Upper lobe of left lung (tissue), 6 donors: ENCODE results near the gene IGBP1. TPM values are rescaled to one million over a fixed set of nuclear protein-coding genes. Genes with fewer than 3 reads are reported as not detected.
A peak's percentile ranks its signal among the peaks of the same experiment; 100 is the strongest.

Experiments used
- ATAC-seq, 2 donors: fragments of 200-7000 bp; cut with Tn5 transposase; one replicate each; pipeline ENCODE4 v1.9.1; 2022; ENCODE audit warnings: mild to moderate bottlenecking in 2 of 2, moderate library complexity in 2 of 2; ENCODE audit not compliant: low FRiP score in 2 of 2
- DNase-seq, 2 donors: peaks; one replicate each; pipeline ENCODE4 v3.0.0-alpha.2; 2019 to 2020
- H3K27ac ChIP-seq, 4 donors: fragments of 200-600 bp; sonication (generic); one replicate each; pipeline ENCODE4 v1.5.1; 2016 to 2019
- H3K27me3 ChIP-seq, 4 donors: fragments of 200-600 bp; sonication (generic); one replicate each; pipeline ENCODE4 v1.5.1; 2017 to 2019
- H3K36me3 ChIP-seq, 4 donors: fragments of 200-600 bp; sonication (generic); one replicate each; pipeline ENCODE4 v1.5.1; 2016 to 2019
- H3K4me1 ChIP-seq, 4 donors: fragments of 200-600 bp; sonication (generic); one replicate each; pipeline ENCODE4 v1.5.1; 2018 to 2019
- H3K4me3 ChIP-seq, 4 donors: fragments of 200-600 bp; sonication (generic); one replicate each; pipeline ENCODE4 v1.5.1; 2017 to 2019; ENCODE audit warnings: mild to moderate bottlenecking in 2 of 4, moderate library complexity in 1 of 4
- H3K9me3 ChIP-seq, 4 donors: fragments of 200-600 bp; sonication (generic); one replicate each; pipeline ENCODE4 v1.5.1; 2018 to 2019
- CTCF ChIP-seq, 6 experiments: fragments of 450-650 bp in 4 of 6; fragments of 200-600 bp in 2 of 6; sonication (generic) in 2 of 6; IDR thresholded peaks; one replicate each; pipeline ENCODE4 v1.5.1; 2016 to 2019; ENCODE audit warnings: antibody characterized with exemption in 6 of 6
- EP300 ChIP-seq, 4 donors: sonication (generic); formaldehyde crosslinking; IDR thresholded peaks; one replicate each; pipeline ENCODE4 v1.5.1; 2017; ENCODE audit warnings: antibody characterized with exemption in 4 of 4, control low read depth in 2 of 4
- POLR2A ChIP-seq, 4 donors: fragments of 450-650 bp; IDR thresholded peaks; one replicate each; pipeline ENCODE4 v1.5.1; 2016 to 2017; ENCODE audit warnings: antibody characterized with exemption in 4 of 4, mild to moderate bottlenecking in 2 of 4
- POLR2AphosphoS5 ChIP-seq, 2 donors: sonication (generic); formaldehyde crosslinking; IDR thresholded peaks; one replicate each; pipeline ENCODE4 v1.5.1; 2017; ENCODE audit warnings: antibody characterized with exemption in 2 of 2
- WGBS, 2 donors: methylation state at CpG; one replicate each; pipeline ENCODE4 v1.1.5; 2017 to 2018; 5-methylcytosine and 5-hydroxymethylcytosine counted together
- total RNA-seq, 6 donors: library from RNA; depleted of rRNA in 4 of 6; stranded (reverse); fragments of >200 nt in 4 of 6; gene quantifications; one replicate each; pipeline versions ENCODE4 v1.1.0 to v1.2.1, GENCODE V29; 2016 to 2021
- donor health status: DM: no; HTN: no; CAD: no; lungs with moderate emphysema.
- donor health status: DM: no; HTN: yes; CAD: no; lungs with severe emphysema.

Gene IGBP1
- total RNA-seq, 6 donors from 2014 or later: 35.3 to 62.1 (median 46.6) TPM

- WGBS, 2 donors: 57 to 79% methylated on average over 2 of the region's 2 CpGs
- no peak for DNase-seq
Measured at GRCh38 chrX:70124678-70125077, 8.6 kb upstream of the IGBP1 start.

DNA sequence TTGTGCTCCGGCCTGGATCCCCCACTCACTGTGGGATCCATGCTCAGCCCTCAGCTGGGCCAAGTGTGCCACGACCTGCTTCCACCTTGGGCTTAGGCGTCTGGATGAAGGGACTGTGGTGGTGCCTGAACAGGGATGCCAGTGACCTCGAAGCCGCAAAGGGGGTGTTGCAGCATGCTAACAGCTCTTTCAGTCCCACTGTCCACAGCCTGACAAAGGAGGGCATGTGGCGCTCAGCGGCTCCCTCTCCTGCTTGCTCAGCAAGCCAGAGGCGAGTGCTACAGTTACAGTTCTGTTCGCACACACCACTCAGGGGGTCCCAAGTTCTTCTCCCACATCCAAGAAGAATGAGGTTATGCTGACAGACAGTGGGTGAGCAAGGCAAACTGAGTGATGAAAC is 5.2 kb upstream of the IGBP1 start:
- WGBS, 2 donors: 64% methylated on average over 8 of the region's 9 CpGs; no CpG with 5 or more reads in 1 of the 2 donors
- TF ChIP-seq POLR2AphosphoS5 (IDR thresholded peaks at IDR 0.05) (no peak), CTCF (IDR thresholded peaks at IDR 0.05) (no peak), EP300 (IDR thresholded peaks at IDR 0.05) (no peak), POLR2A (IDR thresholded peaks at IDR 0.05) (no peak)
- Histone ChIP-seq H3K36me3 (no peaks in the 10 kb centered on the region), H3K4me1 (peaks cover 0 to 7% (median 4%) of the 10 kb centered on the region in 4 donors), H3K27me3 (no peaks in the 10 kb centered on the region), H3K27ac (no peak overlapping the region), H3K9me3 (no peaks in the 10 kb centered on the region), H3K4me3 (no peak overlapping the region)
- DNase-seq (no peak), ATAC-seq (no peak)

More at GRCh38 chrX:70124678-70125077, 8.6 kb upstream of the IGBP1 start:
- no peaks in the 10 kb centered on the region for H3K27me3 ChIP-seq
- H3K9me3 ChIP-seq: no peaks in the 10 kb centered on the region
- no peak overlapping the region for H3K27ac ChIP-seq
- ATAC-seq: no peak
- H3K4me3 ChIP-seq: no peak overlapping the region
- H3K4me1 ChIP-seq: no peaks in the 10 kb centered on the region
- H3K36me3 ChIP-seq: no peaks in the 10 kb centered on the region
- TF ChIP-seq EP300 (IDR thresholded peaks at IDR 0.05) (no peak), POLR2AphosphoS5 (IDR thresholded peaks at IDR 0.05) (no peak), CTCF (IDR thresholded peaks at IDR 0.05) (no peak), POLR2A (IDR thresholded peaks at IDR 0.05) (no peak)

DNA sequence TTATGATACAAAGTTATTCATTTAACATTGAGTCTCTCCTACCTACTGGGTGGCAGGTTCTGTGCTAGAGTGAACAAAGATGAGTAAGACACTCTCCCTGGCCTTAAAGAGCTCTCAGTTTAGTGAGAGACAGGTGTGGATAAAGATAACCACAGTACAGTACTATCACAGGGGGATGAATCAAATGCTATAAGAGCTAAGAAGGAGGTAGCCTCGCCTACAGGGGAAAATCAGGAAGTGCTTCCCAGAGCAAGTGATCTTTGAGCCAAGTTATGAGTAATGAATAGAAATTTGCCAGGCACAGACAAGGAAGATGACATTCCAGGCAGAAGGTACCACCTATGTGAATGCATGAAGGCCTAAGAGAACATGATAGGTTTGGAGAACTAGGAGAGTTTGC is 3.4 kb upstream of the IGBP1 start:
- Histone ChIP-seq H3K36me3 (no peaks in the 10 kb centered on the region), H3K4me3 (no peak overlapping the region), H3K27me3 (no peaks in the 10 kb centered on the region), H3K9me3 (no peaks in the 10 kb centered on the region), H3K27ac (no peak overlapping the region), H3K4me1 (peaks cover 6 to 14% (median 10%) of the 10 kb centered on the region in 4 donors)
- TF ChIP-seq POLR2A (IDR thresholded peaks at IDR 0.05): no peak
- TF ChIP-seq CTCF (IDR thresholded peaks at IDR 0.05): no peak
- no peak for TF ChIP-seq POLR2AphosphoS5 (IDR thresholded peaks at IDR 0.05)
- no peak for TF ChIP-seq EP300 (IDR thresholded peaks at IDR 0.05)
- 8 to 55% methylated on average over 1 of the region's 1 CpG for WGBS, 2 donors
- ATAC-seq (no peak), DNase-seq (no peak)

GRCh38 chrX:70132224-70132623 is 1.0 kb upstream of the IGBP1 start:
- H3K4me1 ChIP-seq: peaks cover 12 to 23% (median 15%) of the 10 kb centered on the region in 4 donors
- 45% methylated on average over 4 of the region's 4 CpGs for WGBS, 2 donors
- peaks cover 0 to 5% (median 0%) of the 10 kb centered on the region in 4 donors for H3K36me3 ChIP-seq
- no peaks in the 10 kb centered on the region for H3K27me3 ChIP-seq
- no peaks in the 10 kb centered on the region for H3K9me3 ChIP-seq
- no peak overlapping the region for H3K27ac ChIP-seq
- peak overlapping the region in 1 of 4 donors; percentile 73 for H3K4me3 ChIP-seq
- DNase-seq (no peak), ATAC-seq (no peak)
- TF ChIP-seq EP300 (IDR thresholded peaks at IDR 0.05) (no peak), POLR2AphosphoS5 (IDR thresholded peaks at IDR 0.05) (no peak), POLR2A (IDR thresholded peaks at IDR 0.05) (no peak), CTCF (IDR thresholded peaks at IDR 0.05) (no peak)

GRCh38 chrX:70132877-70133302 is 357 bp upstream of the IGBP1 start:
- peaks cover 0 to 5% (median 0%) of the 10 kb centered on the region in 4 donors for H3K36me3 ChIP-seq
- H3K4me3 ChIP-seq: peak overlapping the region; percentile 36 to 81 (median 74)
- WGBS, 2 donors: 0 to 48% methylated on average over 6 to 8 of the region's 8 CpGs
- H3K27me3 ChIP-seq: no peaks in the 10 kb centered on the region
- TF ChIP-seq EP300 (IDR thresholded peaks at IDR 0.05): no peak
- no peak for TF ChIP-seq POLR2A (IDR thresholded peaks at IDR 0.05)
- TF ChIP-seq CTCF (IDR thresholded peaks at IDR 0.05): no peak
- no peak for TF ChIP-seq POLR2AphosphoS5 (IDR thresholded peaks at IDR 0.05)
- H3K9me3 ChIP-seq: no peaks in the 10 kb centered on the region
- peaks cover 12 to 23% (median 15%) of the 10 kb centered on the region in 4 donors for H3K4me1 ChIP-seq
- DNase-seq: no peak
- no peak for ATAC-seq
- H3K27ac ChIP-seq: peak overlapping the region; percentile 85 to 88 (median 86)
